COLO668 (cell line): Measurements from ENCODE around the gene ACKR4.
"Not testable (repeated sequence)": the region's sequence is repeated elsewhere in the genome, so short reads cannot be mapped to it uniquely, and the experiment has no call there.

Source experiments
- DNase-seq: peaks from one replicate; lab custom pipeline; 2025; ENCODE audit not compliant: unreplicated experiment; lab: John Stamatoyannopoulos, UW

ACKR4 gene

GRCh38 chr3:132593947-132594323 lies 3.1 kb upstream of the ACKR4 start:
- DNase-seq: no peak

GRCh38 chr3:132594498-132594897 lies 2.6 kb upstream of the ACKR4 start:
- DNase-seq: no peak

GRCh38 chr3:132595014-132595413 lies 2.1 kb upstream of the ACKR4 start:
- no peak for DNase-seq

- no peak for DNase-seq
Measured at GRCh38 chr3:132596326-132596725, 744 bp upstream of the ACKR4 start.

GRCh38 chr3:132597660-132598059 lies 590 bp downstream of the ACKR4 start:
- DNase-seq: no peak

GRCh38 chr3:132598181-132598580 lies 1.1 kb downstream of the ACKR4 start:
- no peak for DNase-seq

GRCh38 chr3:132600614-132601013 lies 3.5 kb downstream of the ACKR4 start:
- not testable (repeated sequence) for DNase-seq

- no peak for DNase-seq
Measured at GRCh38 chr3:132605374-132605792, 8.3 kb downstream of the ACKR4 start.

GRCh38 chr3:132606085-132606484 lies 9.0 kb downstream of the ACKR4 start:
- no peak for DNase-seq

- not testable (repeated sequence) for DNase-seq
Measured at GRCh38 chr3:132606620-132607019, 9.6 kb downstream of the ACKR4 start.

GRCh38 chr3:132615301-132615700 lies 18.2 kb downstream of the ACKR4 start:
- not testable (repeated sequence) for DNase-seq

- no peak for DNase-seq
Measured at GRCh38 chr3:132615881-132616280, 18.8 kb downstream of the ACKR4 start.

- no peak for DNase-seq
Measured at GRCh38 chr3:132616780-132617179, 19.7 kb downstream of the ACKR4 start.

- no peak for DNase-seq
Measured at GRCh38 chr3:132622148-132622547, 25.1 kb downstream of the ACKR4 start.

- DNase-seq: no peak
Measured at GRCh38 chr3:132622761-132623160, 25.7 kb downstream of the ACKR4 start.

- DNase-seq: no peak
Measured at GRCh38 chr3:132623646-132624045, 26.6 kb downstream of the ACKR4 start.

GRCh38 chr3:132624790-132625189 lies 27.7 kb downstream of the ACKR4 start:
- DNase-seq: no peak

GRCh38 chr3:132625613-132626012 lies 28.5 kb downstream of the ACKR4 start:
- DNase-seq: no peak

GRCh38 chr3:132626955-132627354 lies 29.9 kb downstream of the ACKR4 start:
- no peak for DNase-seq

- DNase-seq: no peak
Measured at GRCh38 chr3:132628157-132628556, 31.1 kb downstream of the ACKR4 start.

GRCh38 chr3:132629928-132630327 lies 32.9 kb downstream of the ACKR4 start:
- DNase-seq: no peak

- no peak for DNase-seq
Measured at GRCh38 chr3:132630612-132631011, 33.5 kb downstream of the ACKR4 start.

GRCh38 chr3:132635052-132635451 lies 38.0 kb downstream of the ACKR4 start:
- DNase-seq: no peak

GRCh38 chr3:132637590-132637989 lies 40.5 kb downstream of the ACKR4 start:
- no peak for DNase-seq
